Lung (tissue), 12 donors: ENCODE measurements around the gene AUTS2. TPM values are rescaled to one million over a fixed set of nuclear protein-coding genes. Genes with fewer than 3 reads are reported as not detected.

Source experiments
- ATAC-seq: fragments of 200-7000 bp; cut with Tn5 transposase; one replicate; pipeline ENCODE4 v1.9.1; 2020; ENCODE audit warnings: moderate number of reproducible peaks; ENCODE audit not compliant: insufficient read depth, low FRiP score
- DNase-seq, 3 donors: peaks; one replicate each; pipeline ENCODE4 v3.0.0-alpha.2; 2013 to 2017
- H3K27ac ChIP-seq, 2 donors: one replicate each; pipeline ENCODE4 v1.5.1; 2013; ENCODE audit warnings: mild to moderate bottlenecking in 2 of 2, moderate library complexity in 2 of 2, control low read depth in 1 of 2, inconsistent platforms in 1 of 2, low read depth in 1 of 2, low read length in 1 of 2
- H3K27me3 ChIP-seq, 3 donors: one replicate each; pipeline ENCODE4 v1.5.1; 2013; ENCODE audit warnings: low read length in 2 of 3; ENCODE audit not compliant: control insufficient read depth in 3 of 3, insufficient read depth in 3 of 3
- H3K36me3 ChIP-seq, 4 donors: one replicate each; pipeline ENCODE4 v1.5.1; 2013; ENCODE audit warnings: low read length in 4 of 4, mild to moderate bottlenecking in 1 of 4, moderate library complexity in 1 of 4; ENCODE audit not compliant: control insufficient read depth in 4 of 4, insufficient read depth in 4 of 4
- H3K4me1 ChIP-seq, 5 donors: one replicate each; pipeline ENCODE4 v1.5.1; 2013; ENCODE audit warnings: low read length in 5 of 5, mild to moderate bottlenecking in 2 of 5, moderate library complexity in 1 of 5; ENCODE audit not compliant: control insufficient read depth in 5 of 5, insufficient read depth in 5 of 5
- H3K4me3 ChIP-seq: one replicate; pipeline ENCODE4 v1.5.1; 2013; ENCODE audit warnings: mild to moderate bottlenecking, control low read depth, moderate library complexity
- H3K9ac ChIP-seq, 2 donors: one replicate each; pipeline ENCODE4 v1.5.1; 2013; ENCODE audit warnings: low read length in 2 of 2, control low read depth in 1 of 2; ENCODE audit not compliant: insufficient read depth in 1 of 2
- H3K9me3 ChIP-seq, 4 donors: one replicate each; pipeline ENCODE4 v1.5.1; 2013; ENCODE audit warnings: low read length in 3 of 4, mild to moderate bottlenecking in 1 of 4, moderate library complexity in 1 of 4; ENCODE audit not compliant: control insufficient read depth in 4 of 4, insufficient read depth in 3 of 4
- WGBS, 2 donors: extraction: QIAGEN DNeasy Blood & Tissue Kit; methylation state at CpG; one replicate each; pipeline ENCODE4 v1.1.7; 2013; 5-methylcytosine and 5-hydroxymethylcytosine counted together
- polyA plus RNA-seq, 2 donors: library from polyadenylated mRNA; stranded (reverse); fragments of 200-250 nt; gene quantifications; one replicate each; pipeline ENCODE4 v1.2.1, GENCODE V29; 2013
- total RNA-seq, 2 donors: library from RNA; depleted of rRNA in 1 of 2; stranded (reverse); fragments of >200 nt in 1 of 2; gene quantifications; one replicate each; pipeline ENCODE4 v1.2.1, GENCODE V29; 2014 to 2021
- TF ChIP-seq, protein P1 (sequence below): IDR thresholded peaks from 2 replicates; pipeline ENCODE4 v1.5.1; 2012; ENCODE audit warnings: mild to moderate bottlenecking; ENCODE audit errors: control extremely low read depth, extremely low read depth
- donor health status: control.
- donor health status: control.
- donor health status: Bipolar disorder and iron deficiency.
- donor health status: healthy.
- donor health status: DM: yes; HTN: yes; CAD: no.

The AUTS2 gene
- total and polyA plus RNA-seq, 4 donors = 11.8 to 115 (median 40.6) TPM

DNA sequence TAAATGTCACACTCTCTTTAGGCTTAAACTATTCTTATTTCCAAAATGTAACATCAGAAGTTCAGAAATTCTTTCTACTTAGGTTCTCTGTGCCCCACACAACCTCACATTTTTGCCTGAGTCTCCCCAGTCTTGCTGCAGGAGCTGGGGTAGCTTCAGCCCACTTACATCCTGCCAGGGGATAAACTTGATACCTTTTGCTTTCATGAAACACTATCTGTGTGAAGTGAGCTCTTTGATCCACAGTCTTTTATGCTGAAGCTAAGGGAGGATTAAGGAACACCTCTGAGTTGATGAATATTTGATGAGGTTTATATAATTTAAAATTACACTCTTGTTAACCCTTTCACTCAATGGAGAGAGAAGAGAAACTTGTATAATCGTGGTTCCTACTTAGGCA, 341.0 kb downstream of the AUTS2 start:
- peaks cover under 1 to 11% (median 4%) of the 10 kb centered on the region in 5 donors for H3K4me1 ChIP-seq
- no peaks in the 10 kb centered on the region for H3K36me3 ChIP-seq
- no peak overlapping the region for H3K9ac ChIP-seq
- TF ChIP-seq, protein P1, sequence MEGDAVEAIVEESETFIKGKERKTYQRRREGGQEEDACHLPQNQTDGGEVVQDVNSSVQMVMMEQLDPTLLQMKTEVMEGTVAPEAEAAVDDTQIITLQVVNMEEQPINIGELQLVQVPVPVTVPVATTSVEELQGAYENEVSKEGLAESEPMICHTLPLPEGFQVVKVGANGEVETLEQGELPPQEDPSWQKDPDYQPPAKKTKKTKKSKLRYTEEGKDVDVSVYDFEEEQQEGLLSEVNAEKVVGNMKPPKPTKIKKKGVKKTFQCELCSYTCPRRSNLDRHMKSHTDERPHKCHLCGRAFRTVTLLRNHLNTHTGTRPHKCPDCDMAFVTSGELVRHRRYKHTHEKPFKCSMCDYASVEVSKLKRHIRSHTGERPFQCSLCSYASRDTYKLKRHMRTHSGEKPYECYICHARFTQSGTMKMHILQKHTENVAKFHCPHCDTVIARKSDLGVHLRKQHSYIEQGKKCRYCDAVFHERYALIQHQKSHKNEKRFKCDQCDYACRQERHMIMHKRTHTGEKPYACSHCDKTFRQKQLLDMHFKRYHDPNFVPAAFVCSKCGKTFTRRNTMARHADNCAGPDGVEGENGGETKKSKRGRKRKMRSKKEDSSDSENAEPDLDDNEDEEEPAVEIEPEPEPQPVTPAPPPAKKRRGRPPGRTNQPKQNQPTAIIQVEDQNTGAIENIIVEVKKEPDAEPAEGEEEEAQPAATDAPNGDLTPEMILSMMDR = no peak
- no peak for DNase-seq
- H3K4me3 ChIP-seq = no peak overlapping the region
- 82 to 94% methylated on average over 1 of the region's 1 CpG for WGBS, 2 donors
- peaks cover 0 to 3% (median 0%) of the 10 kb centered on the region in 4 donors for H3K9me3 ChIP-seq
- no peaks in the 10 kb centered on the region for H3K27me3 ChIP-seq
- no peak for ATAC-seq
- no peak overlapping the region for H3K27ac ChIP-seq

DNA sequence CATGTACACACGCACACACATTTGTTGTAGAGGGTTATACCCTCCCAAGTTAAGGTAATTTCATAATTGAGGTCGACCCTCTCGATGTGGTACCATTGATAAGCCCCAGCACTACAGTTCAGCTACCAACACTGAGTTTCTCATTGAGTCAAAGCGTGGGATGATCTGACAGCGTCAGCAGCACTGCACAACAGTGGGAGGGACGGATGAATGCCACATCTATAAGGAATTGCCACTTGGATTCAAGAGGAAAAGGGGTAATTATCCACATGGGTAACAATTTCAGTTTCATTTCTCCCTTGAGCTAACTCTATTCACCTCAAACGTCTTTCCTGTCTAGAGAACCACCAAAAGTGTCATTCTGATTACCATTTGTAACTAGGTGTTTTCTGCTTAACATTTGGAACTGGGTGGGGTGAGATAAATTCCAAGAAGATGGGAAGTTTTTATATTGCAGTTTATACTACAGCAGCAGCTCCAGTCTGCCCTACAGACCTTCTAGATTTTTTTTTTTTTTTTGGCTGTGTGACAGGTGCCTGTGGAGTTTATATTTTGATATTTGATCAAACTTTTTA, 342.9 kb downstream of the AUTS2 start:
- 80 to 81% methylated on average over 7 of the region's 7 CpGs for WGBS, 2 donors
- H3K27me3 ChIP-seq = no peaks in the 10 kb centered on the region
- no peak overlapping the region for H3K4me3 ChIP-seq
- H3K4me1 ChIP-seq = peaks cover 0 to 5% (median 2%) of the 10 kb centered on the region in 5 donors
- H3K36me3 ChIP-seq = no peaks in the 10 kb centered on the region
- DNase-seq = no peak
- ATAC-seq = no peak
- H3K9ac ChIP-seq = no peak overlapping the region
- TF ChIP-seq, protein P1 = no peak
- H3K9me3 ChIP-seq = no peaks in the 10 kb centered on the region
- no peak overlapping the region for H3K27ac ChIP-seq

DNA sequence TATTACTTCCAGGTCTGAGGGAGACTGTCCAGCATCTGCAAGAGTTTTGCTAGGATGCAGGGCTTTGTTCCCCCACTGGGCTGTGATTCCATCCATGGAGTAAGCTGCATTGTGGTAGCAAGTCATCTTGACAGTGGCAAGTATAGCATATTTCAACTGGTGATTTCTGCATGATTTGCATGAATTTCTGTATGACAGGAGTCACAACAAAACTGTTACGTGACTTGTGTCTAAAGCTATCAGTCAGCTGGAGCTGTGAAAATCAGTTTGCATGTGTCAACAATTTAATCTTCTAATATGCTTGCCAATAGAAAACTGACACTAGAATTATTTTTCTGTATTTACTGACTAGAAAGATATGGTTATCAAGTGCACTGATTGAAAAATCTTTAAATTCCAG, 344.3 kb downstream of the AUTS2 start:
- TF ChIP-seq, protein P1 = no peak
- no peaks in the 10 kb centered on the region for H3K9me3 ChIP-seq
- ATAC-seq = no peak
- no peak overlapping the region for H3K27ac ChIP-seq
- 97% methylated on average over 1 of the region's 1 CpG for WGBS, 2 donors
- no peak overlapping the region for H3K9ac ChIP-seq
- no peak overlapping the region for H3K4me3 ChIP-seq
- no peaks in the 10 kb centered on the region for H3K36me3 ChIP-seq
- peaks cover 0 to 4% (median 2%) of the 10 kb centered on the region in 5 donors for H3K4me1 ChIP-seq
- no peak for DNase-seq
- H3K27me3 ChIP-seq = no peaks in the 10 kb centered on the region

DNA sequence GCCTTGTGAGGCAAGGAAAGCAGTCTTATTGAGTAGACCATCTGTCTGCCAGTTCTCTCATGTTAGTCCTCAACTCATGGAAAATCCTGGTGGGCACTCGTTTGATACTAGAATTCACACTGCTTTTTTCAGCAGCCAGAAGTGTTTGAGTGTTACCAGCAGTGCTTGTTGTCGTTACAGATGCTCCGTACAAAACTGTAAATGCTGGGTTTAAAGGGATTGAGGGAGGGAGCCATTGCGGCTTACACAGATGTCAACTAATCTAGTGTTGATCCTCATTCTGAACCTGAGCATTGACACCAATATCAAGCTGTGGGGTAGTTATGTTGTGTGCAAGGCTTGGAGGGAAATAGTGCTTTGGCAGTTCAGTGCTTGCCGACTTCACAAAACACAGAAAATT, 348.6 kb downstream of the AUTS2 start:
- Histone ChIP-seq H3K36me3 (no peaks in the 10 kb centered on the region), H3K27ac (no peak overlapping the region), H3K9me3 (no peaks in the 10 kb centered on the region), H3K4me1 (peaks cover 0 to 6% (median 0%) of the 10 kb centered on the region in 5 donors), H3K9ac (no peak overlapping the region), H3K4me3 (no peak overlapping the region), H3K27me3 (no peaks in the 10 kb centered on the region)
- ATAC-seq (no peak), DNase-seq (no peak)
- 94 to 95% methylated on average over 5 of the region's 5 CpGs for WGBS, 2 donors
- TF ChIP-seq, protein P1 = no peak
